ENCODE data around the gene SUN5. TPM values are rescaled to one million over a fixed set of nuclear protein-coding genes. Genes with fewer than 3 reads are reported as not detected.

SUN5 gene
- total and polyA plus RNA-seq, 2 donors from 2014 or later: not detected

GRCh38 chr20:33023439-33024242 is 19.4 kb upstream of the SUN5 start:
- Histone ChIP-seq H3K36me3 (ENCODE audit: control insufficient read depth in 2 of 3, insufficient read depth in 3 of 3, low read length in 3 of 3) (no peaks in the 10 kb centered on the region), H3K27me3 (ENCODE audit: control insufficient read depth, insufficient read depth, low read length) (no peaks in the 10 kb centered on the region), H3K9me3 (ENCODE audit: control insufficient read depth in 2 of 3, insufficient read depth in 1 of 3, low read length in 3 of 3) (no peaks in the 10 kb centered on the region), H3K27ac (ENCODE audit: low read depth in 2 of 2, low read length in 2 of 2) (no peak overlapping the region), H3K4me3 (ENCODE audit: low read length in 3 of 3) (no peak overlapping the region), H3K4me1 (ENCODE audit: control insufficient read depth in 2 of 3, insufficient read depth in 2 of 3, low read depth in 1 of 3, low read length in 3 of 3) (no peaks in the 10 kb centered on the region), H3K9ac (ENCODE audit: low read length in 3 of 3) (no peak overlapping the region)
- DNase-seq: no peak
- FAIRE-seq: no peak
- no peak for TF ChIP-seq CTCF (IDR thresholded peaks at IDR 0.05; ENCODE audit: borderline replicate concordance, extremely low read depth, insufficient read depth)
- intact Hi-C loops (cut with DNase I): no loop called here

- no peak for TF ChIP-seq CTCF (IDR thresholded peaks at IDR 0.05; ENCODE audit: borderline replicate concordance, extremely low read depth, insufficient read depth)
- Histone ChIP-seq H3K36me3 (ENCODE audit: control insufficient read depth in 2 of 3, insufficient read depth in 3 of 3, low read length in 3 of 3) (no peaks in the 10 kb centered on the region), H3K4me1 (ENCODE audit: control insufficient read depth in 2 of 3, insufficient read depth in 2 of 3, low read depth in 1 of 3, low read length in 3 of 3) (no peaks in the 10 kb centered on the region), H3K9me3 (ENCODE audit: control insufficient read depth in 2 of 3, insufficient read depth in 1 of 3, low read length in 3 of 3) (no peaks in the 10 kb centered on the region), H3K4me3 (ENCODE audit: low read length in 3 of 3) (no peak overlapping the region), H3K9ac (ENCODE audit: low read length in 3 of 3) (no peak overlapping the region), H3K27ac (ENCODE audit: low read depth in 2 of 2, low read length in 2 of 2) (no peak overlapping the region), H3K27me3 (ENCODE audit: control insufficient read depth, insufficient read depth, low read length) (no peaks in the 10 kb centered on the region)
- intact Hi-C loops (cut with DNase I): no loop called here
- no peak for FAIRE-seq
- no peak for DNase-seq
These were observed 18.6 kb upstream of the SUN5 start for GRCh38 chr20:33022694-33023438.

DNA sequence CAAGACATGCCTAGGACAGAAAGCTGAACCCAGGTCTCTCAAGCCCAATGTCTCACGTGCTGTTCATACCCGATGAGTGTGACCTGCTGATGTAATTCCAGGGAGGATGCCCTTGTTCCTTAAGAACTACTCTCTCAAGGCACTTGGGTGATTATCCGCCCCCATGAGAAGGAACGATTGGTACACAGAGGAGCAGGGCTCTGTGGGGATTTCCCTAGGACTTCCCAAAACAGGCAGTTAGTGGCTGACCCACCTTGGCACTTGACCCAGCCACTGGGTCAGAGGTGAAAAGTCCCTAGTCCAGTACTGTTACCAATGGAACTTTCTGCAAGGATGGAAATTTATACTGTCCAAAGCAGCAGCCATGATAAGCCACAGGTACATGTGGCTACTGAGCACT is 18.1 kb upstream of the SUN5 start:
- H3K9me3 ChIP-seq (ENCODE audit: control insufficient read depth in 2 of 3, insufficient read depth in 1 of 3, low read length in 3 of 3): no peaks in the 10 kb centered on the region
- DNase-seq: no peak
- no peak overlapping the region for H3K4me3 ChIP-seq (ENCODE audit: low read length in 3 of 3)
- H3K36me3 ChIP-seq (ENCODE audit: control insufficient read depth in 2 of 3, insufficient read depth in 3 of 3, low read length in 3 of 3): no peaks in the 10 kb centered on the region
- H3K27ac ChIP-seq (ENCODE audit: low read depth in 2 of 2, low read length in 2 of 2): no peak overlapping the region
- intact Hi-C loops (cut with DNase I): no loop called here
- H3K4me1 ChIP-seq (ENCODE audit: control insufficient read depth in 2 of 3, insufficient read depth in 2 of 3, low read depth in 1 of 3, low read length in 3 of 3): no peaks in the 10 kb centered on the region
- no peak for TF ChIP-seq CTCF (IDR thresholded peaks at IDR 0.05; ENCODE audit: borderline replicate concordance, extremely low read depth, insufficient read depth)
- H3K9ac ChIP-seq (ENCODE audit: low read length in 3 of 3): no peak overlapping the region
- no peaks in the 10 kb centered on the region for H3K27me3 ChIP-seq (ENCODE audit: control insufficient read depth, insufficient read depth, low read length)
- no peak for FAIRE-seq

All from kidney (tissue), 14 donors.